ENCODE results near the gene GHRHR. TPM values are rescaled to one million over a fixed set of nuclear protein-coding genes. Genes with fewer than 3 reads are reported as not detected.

Gene GHRHR
- total RNA-seq, 2 experiments from 2014 or later = not detected

GRCh38 chr7:30938435-30939316 lies 25.1 kb upstream of the GHRHR start:
- H3K9me3 Mint-ChIP-seq (ENCODE audit: low read depth) = no peaks in the 10 kb centered on the region
- H3K27me3 Mint-ChIP-seq = peaks cover 17% of the 10 kb centered on the region
- ATAC-seq = peak; percentile 84
- H3K4me3 Mint-ChIP-seq = no peak overlapping the region
- no peaks in the 10 kb centered on the region for H3K4me1 Mint-ChIP-seq
- peak; percentile 83 for DNase-seq
- H3K36me3 Mint-ChIP-seq (ENCODE audit: low read depth) = no peaks in the 10 kb centered on the region
- ChIA-PET POLR2A (no interaction called here), CTCF (interaction anchor here (0.6 to 2.0 kb wide), 23 partner anchors 9 to 200 kb away, joined by 3 to 14 read pairs (median 4); no protein-coding TSS in a partner anchor)
- intact Hi-C loops (cut with DNase I, micrococcal nuclease) = loop anchor here (1.0 to 2.0 kb wide), 3 partner anchors 36 to 138 kb away; no protein-coding TSS in a partner anchor
- no peak overlapping the region for H3K27ac Mint-ChIP-seq

GRCh38 chr7:30941582-30942323 lies 22.0 kb upstream of the GHRHR start:
- Mint-ChIP-seq H3K9me3 (ENCODE audit: low read depth) (peaks cover 11% of the 10 kb centered on the region), H3K27me3 (peaks cover 26% of the 10 kb centered on the region), H3K27ac (no peak overlapping the region), H3K4me1 (no peaks in the 10 kb centered on the region), H3K36me3 (ENCODE audit: low read depth) (no peaks in the 10 kb centered on the region), H3K4me3 (no peak overlapping the region)
- CTCF ChIA-PET = interaction anchor here (0.8 kb wide), 1 partner anchor 17 kb away, joined by 3 read pairs; no protein-coding TSS in a partner anchor
- ATAC-seq = no peak
- intact Hi-C loops (cut with DNase I, micrococcal nuclease) = no loop called here
- POLR2A ChIA-PET = no interaction called here
- no peak for DNase-seq

GRCh38 chr7:30950197-30950596 lies 13.6 kb upstream of the GHRHR start:
- intact Hi-C loops (cut with DNase I, micrococcal nuclease) = no loop called here
- no peak overlapping the region for H3K27ac Mint-ChIP-seq
- H3K27me3 Mint-ChIP-seq = peaks cover 36% of the 10 kb centered on the region
- CTCF ChIA-PET = interaction anchor here (1.7 kb wide), 1 partner anchor 11 kb away, joined by 5 read pairs; no protein-coding TSS in a partner anchor
- no peaks in the 10 kb centered on the region for H3K4me1 Mint-ChIP-seq
- ATAC-seq = no peak
- peaks cover 8% of the 10 kb centered on the region for H3K9me3 Mint-ChIP-seq (ENCODE audit: low read depth)
- POLR2A ChIA-PET = no interaction called here
- H3K36me3 Mint-ChIP-seq (ENCODE audit: low read depth) = no peaks in the 10 kb centered on the region
- no peak for DNase-seq
- H3K4me3 Mint-ChIP-seq = no peak overlapping the region

GRCh38 chr7:30954914-30955313 lies 8.8 kb upstream of the GHRHR start:
- H3K27ac Mint-ChIP-seq = no peak overlapping the region
- H3K4me1 Mint-ChIP-seq = no peaks in the 10 kb centered on the region
- H3K27me3 Mint-ChIP-seq = peaks cover 24% of the 10 kb centered on the region
- DNase-seq (no peak), ATAC-seq (no peak)
- H3K36me3 Mint-ChIP-seq (ENCODE audit: low read depth) = no peaks in the 10 kb centered on the region
- ChIA-PET CTCF (no interaction called here), POLR2A (no interaction called here)
- no peak overlapping the region for H3K4me3 Mint-ChIP-seq
- intact Hi-C loops (cut with DNase I, micrococcal nuclease) = no loop called here
- peaks cover 3% of the 10 kb centered on the region for H3K9me3 Mint-ChIP-seq (ENCODE audit: low read depth)

- no peaks in the 10 kb centered on the region for H3K36me3 Mint-ChIP-seq (ENCODE audit: low read depth)
- ChIA-PET CTCF (interaction anchor here (0.6 kb wide), 1 partner anchor 20 kb away, joined by 3 read pairs; no protein-coding TSS in a partner anchor), POLR2A (no interaction called here)
- no peaks in the 10 kb centered on the region for H3K4me1 Mint-ChIP-seq
- H3K9me3 Mint-ChIP-seq (ENCODE audit: low read depth) = peaks cover 3% of the 10 kb centered on the region
- no peak for DNase-seq
- no peak overlapping the region for H3K4me3 Mint-ChIP-seq
- no peak for ATAC-seq
- H3K27me3 Mint-ChIP-seq = peaks cover 21% of the 10 kb centered on the region
- H3K27ac Mint-ChIP-seq = no peak overlapping the region
- intact Hi-C loops (cut with DNase I, micrococcal nuclease) = no loop called here
Observed at GRCh38 chr7:30956704-30957103, 7.0 kb upstream of the GHRHR start.

- H3K36me3 Mint-ChIP-seq (ENCODE audit: low read depth) = no peaks in the 10 kb centered on the region
- H3K4me1 Mint-ChIP-seq = no peaks in the 10 kb centered on the region
- ATAC-seq (no peak), DNase-seq (no peak)
- ChIA-PET CTCF (interaction anchor here (1.6 kb wide), 1 partner anchor 157 kb away, joined by 3 read pairs; no protein-coding TSS in a partner anchor), POLR2A (no interaction called here)
- no peak overlapping the region for H3K4me3 Mint-ChIP-seq
- intact Hi-C loops (cut with DNase I, micrococcal nuclease) = no loop called here
- peaks cover 7% of the 10 kb centered on the region for H3K27me3 Mint-ChIP-seq
- H3K9me3 Mint-ChIP-seq (ENCODE audit: low read depth) = no peaks in the 10 kb centered on the region
- no peak overlapping the region for H3K27ac Mint-ChIP-seq
Observed at GRCh38 chr7:30965372-30965771, 1.6 kb downstream of the GHRHR start.

- ChIA-PET CTCF (interaction anchor here (0.6 to 1.9 kb wide), 3 partner anchors 27 to 159 kb away, joined by 3 to 9 read pairs (median 3); no protein-coding TSS in a partner anchor), POLR2A (no interaction called here)
- intact Hi-C loops (cut with DNase I, micrococcal nuclease) = no loop called here
- Mint-ChIP-seq H3K27ac (no peak overlapping the region), H3K4me3 (no peak overlapping the region), H3K9me3 (ENCODE audit: low read depth) (no peaks in the 10 kb centered on the region), H3K4me1 (no peaks in the 10 kb centered on the region), H3K36me3 (ENCODE audit: low read depth) (no peaks in the 10 kb centered on the region), H3K27me3 (peaks cover 7% of the 10 kb centered on the region)
- ATAC-seq (no peak), DNase-seq (no peak)
Observed at GRCh38 chr7:30965883-30966282, 2.1 kb downstream of the GHRHR start.

GRCh38 chr7:30968294-30968693 lies 4.5 kb downstream of the GHRHR start:
- no peaks in the 10 kb centered on the region for H3K4me1 Mint-ChIP-seq
- ChIA-PET CTCF (interaction anchor here (1.4 kb wide), 1 partner anchor 32 kb away, joined by 3 read pairs; no protein-coding TSS in a partner anchor), POLR2A (no interaction called here)
- no peaks in the 10 kb centered on the region for H3K9me3 Mint-ChIP-seq (ENCODE audit: low read depth)
- H3K36me3 Mint-ChIP-seq (ENCODE audit: low read depth) = no peaks in the 10 kb centered on the region
- peaks cover 18% of the 10 kb centered on the region for H3K27me3 Mint-ChIP-seq
- ATAC-seq = no peak
- intact Hi-C loops (cut with DNase I, micrococcal nuclease) = no loop called here
- DNase-seq = no peak
- no peak overlapping the region for H3K4me3 Mint-ChIP-seq
- H3K27ac Mint-ChIP-seq = no peak overlapping the region

- no peaks in the 10 kb centered on the region for H3K9me3 Mint-ChIP-seq (ENCODE audit: low read depth)
Observed at GRCh38 chr7:30968747-30969603, 5.2 kb downstream of the GHRHR start.

GRCh38 chr7:30969604-30969970 lies 5.8 kb downstream of the GHRHR start:
- POLR2A ChIA-PET = no interaction called here

More at GRCh38 chr7:30968747-30969603, 5.2 kb downstream of the GHRHR start:
- H3K4me3 Mint-ChIP-seq = no peak overlapping the region
- peaks cover 20% of the 10 kb centered on the region for H3K27me3 Mint-ChIP-seq
- H3K36me3 Mint-ChIP-seq (ENCODE audit: low read depth) = no peaks in the 10 kb centered on the region
- no peaks in the 10 kb centered on the region for H3K4me1 Mint-ChIP-seq
- DNase-seq = no peak
- intact Hi-C loops (cut with DNase I, micrococcal nuclease) = no loop called here
- no peak for ATAC-seq
- POLR2A ChIA-PET = no interaction called here
- CTCF ChIA-PET = interaction anchor here (1.4 kb wide), 1 partner anchor 32 kb away, joined by 3 read pairs; no protein-coding TSS in a partner anchor
- no peak overlapping the region for H3K27ac Mint-ChIP-seq

GRCh38 chr7:30970074-30970473 lies 6.3 kb downstream of the GHRHR start:
- DNase-seq (no peak), ATAC-seq (no peak)
- ChIA-PET POLR2A (no interaction called here), CTCF (interaction anchor here (1.0 to 1.5 kb wide), 3 partner anchors 12 to 153 kb away, joined by 3 to 5 read pairs (median 4); no protein-coding TSS in a partner anchor)
- Mint-ChIP-seq H3K9me3 (ENCODE audit: low read depth) (no peaks in the 10 kb centered on the region), H3K36me3 (ENCODE audit: low read depth) (no peaks in the 10 kb centered on the region), H3K27ac (no peak overlapping the region), H3K4me1 (peaks cover 2% of the 10 kb centered on the region), H3K4me3 (no peak overlapping the region), H3K27me3 (peaks cover 22% of the 10 kb centered on the region)
- intact Hi-C loops (cut with DNase I, micrococcal nuclease) = loop anchor here in 1 of 2 experiments (10.0 kb wide), 1 partner anchor 265 kb away; no protein-coding TSS in a partner anchor

More at GRCh38 chr7:30969604-30969970, 5.8 kb downstream of the GHRHR start:
- H3K27me3 Mint-ChIP-seq = peaks cover 22% of the 10 kb centered on the region
- no peaks in the 10 kb centered on the region for H3K9me3 Mint-ChIP-seq (ENCODE audit: low read depth)
- no peak for DNase-seq
- ATAC-seq = no peak
- H3K4me1 Mint-ChIP-seq = peaks cover under 1% of the 10 kb centered on the region
- CTCF ChIA-PET = interaction anchor here (1.5 kb wide), 1 partner anchor 12 kb away, joined by 5 read pairs; no protein-coding TSS in a partner anchor
- intact Hi-C loops (cut with DNase I, micrococcal nuclease) = no loop called here
- no peak overlapping the region for H3K27ac Mint-ChIP-seq
- H3K36me3 Mint-ChIP-seq (ENCODE audit: low read depth) = no peaks in the 10 kb centered on the region
- no peak overlapping the region for H3K4me3 Mint-ChIP-seq

Data from activated CD4-positive, alpha-beta T cell treated with anti-CD3 and anti-CD28 coated beads for 36 hours (primary cell).